K562 (cell line): ENCODE data around the gene CCT7. TPM values are rescaled to one million over a fixed set of nuclear protein-coding genes. Genes with fewer than 3 reads are reported as not detected.
A peak's percentile ranks its signal among the peaks of the same experiment; 100 is the strongest.

Source experiments
- E2F6 ChIP-seq, 2 experiments: IDR thresholded peaks; 2 replicates each; pipeline ENCODE4 v1.6.1; 2011; ENCODE audit warnings: borderline replicate concordance in 1 of 2, control low read depth in 1 of 2, low read depth in 1 of 2, low read length in 1 of 2, mild to moderate bottlenecking in 1 of 2, mixed read lengths in 1 of 2, moderate library complexity in 1 of 2; ENCODE audit not compliant: insufficient read depth in 1 of 2, insufficient read length in 1 of 2, poor library complexity in 1 of 2, severe bottlenecking in 1 of 2; ENCODE audit errors: extremely low read depth in 1 of 2
- HDAC1 ChIP-seq, 2 experiments: fragments of 450-650 bp; IDR thresholded peaks; 2 replicates each; pipeline ENCODE4 v1.6.1; 2016 to 2017; ENCODE audit warnings: inconsistent platforms in 1 of 2, mild to moderate bottlenecking in 1 of 2, moderate library complexity in 1 of 2
- MAZ ChIP-seq, 2 experiments: fragments of 450-650 bp in 1 of 2; sonication (generic) in 1 of 2; formaldehyde crosslinking; IDR thresholded peaks in 1 of 2; conservative IDR thresholded peaks in 1 of 2; 2 replicates each; pipeline versions ENCODE4 v1.4.0 to v1.5.0; 2020; ENCODE audit warnings: mild to moderate bottlenecking in 1 of 2, missing genetic modification reagents in 1 of 2
- NR3C1 ChIP-seq: sonication (generic); formaldehyde crosslinking; IDR thresholded peaks from 2 replicates; pipeline ENCODE4 v1.8.1; 2022; ENCODE audit warnings: missing genetic modification reagents
- PRMT5 ChIP-seq: sonication (generic); formaldehyde crosslinking; IDR thresholded peaks from 2 replicates; pipeline ENCODE4 v1.5.0; 2020; ENCODE audit warnings: missing genetic modification reagents
- RAD21 ChIP-seq, 2 experiments: fragments of 250-450 bp in 1 of 2; fragments of 450-650 bp in 1 of 2; sonication (Bioruptor Pico) in 1 of 2; formaldehyde crosslinking in 1 of 2; IDR thresholded peaks in 1 of 2; conservative IDR thresholded peaks in 1 of 2; 2 replicates each; pipeline versions ENCODE4 v1.4.0 to v1.8.0; 2020 to 2022; ENCODE audit warnings: mild to moderate bottlenecking in 2 of 2, moderate library complexity in 1 of 2
- UBTF ChIP-seq, 2 experiments: IDR thresholded peaks; 2 replicates each; pipeline ENCODE4 v1.6.1; 2012; ENCODE audit warnings: improper control_type of control experiment in 2 of 2, low read depth in 2 of 2, low read length in 2 of 2, borderline replicate concordance in 1 of 2
- ZNF121 ChIP-seq: sonication (generic); formaldehyde crosslinking; conservative IDR thresholded peaks from 2 replicates; pipeline ENCODE4 v1.8.0; 2022; ENCODE audit warnings: missing genetic modification reagents
- ZNF766 ChIP-seq: fragments of 200-800 bp; sonication (Bioruptor generic); conservative IDR thresholded peaks from 2 replicates; pipeline ENCODE4 v1.6.1; 2016; ENCODE audit warnings: missing genetic modification characterization, missing compliant biosample characterization
- polyA plus RNA-seq, 8 experiments: library from polyadenylated mRNA; depleted of rRNA in 4 of 8; stranded (reverse) in 5 of 8; unstranded in 3 of 8; fragments of >200 nt; fragmentation: Nextera tagmentation in 2 of 8; fragmentation: Illumina TruSeq in 1 of 8; extraction: Ambion mirVana in 2 of 8; extraction: Trizol in 1 of 8; gene quantifications; 2 replicates each; pipeline versions ENCODE4 v1.2.1 to v1.2.3, GENCODE V29; 2011 to 2014; ENCODE audit warnings: inconsistent platforms in 1 of 8, missing spikeins in 1 of 8
- total RNA-seq, 7 experiments: library from RNA; depleted of rRNA in 6 of 7; stranded (reverse); fragments of >200 nt in 6 of 7; fragmentation: Illumina TruSeq in 2 of 7; extraction: Trizol in 2 of 7; gene quantifications; 2 replicates each; pipeline versions ENCODE4 v1.2.1 to v1.2.3, GENCODE V29; 2011 to 2021; ENCODE audit warnings: low replicate concordance in 1 of 7
- TF ChIP-seq, protein P1 (sequence below): sonication (generic); formaldehyde crosslinking; IDR thresholded peaks from 2 replicates; pipeline ENCODE4 v1.8.0; 2022; ENCODE audit warnings: mild to moderate bottlenecking, missing genetic modification reagents
- TF ChIP-seq, protein P2 (sequence below): fragments of 450-650 bp; conservative IDR thresholded peaks from 2 replicates; pipeline ENCODE4 v1.6.1; 2016; ENCODE audit warnings: missing genetic modification characterization, low read depth, mild to moderate bottlenecking, control low read depth, missing compliant biosample characterization

Gene CCT7
- total and polyA plus RNA-seq, 9 of the 15 experiments (the other 6 are each of a cell fraction or from before 2014, with no cell fraction given), result 326 to 856 (median 638) TPM

GRCh38 chr2:73291093-73291460 is 57.0 kb downstream of the CCT7 start (continued):
- TF ChIP-seq UBTF (IDR thresholded peaks at IDR 0.05; ENCODE audit: borderline replicate concordance in 1 of 2, low read depth in 2 of 2, low read length in 2 of 2), result peak in 1 of 2 experiments; percentile 69; a peak in 1 of 4 replicates
- TF ChIP-seq, protein P1, sequence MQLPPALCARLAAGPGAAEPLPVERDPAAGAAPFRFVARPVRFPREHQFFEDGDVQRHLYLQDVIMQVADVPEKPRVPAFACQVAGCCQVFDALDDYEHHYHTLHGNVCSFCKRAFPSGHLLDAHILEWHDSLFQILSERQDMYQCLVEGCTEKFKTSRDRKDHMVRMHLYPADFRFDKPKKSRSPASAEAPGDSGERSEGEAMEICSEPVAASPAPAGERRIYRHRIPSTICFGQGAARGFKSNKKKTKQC, result peak; percentile 81; the same call in 1 of the 2 replicates
- 0 out of 4 replicates have a peak, but pooled peaks of 1 of the 2 experiments have one; percentile 23 for TF ChIP-seq HDAC1 (IDR thresholded peaks at IDR 0.05)
- TF ChIP-seq RAD21 (CRISPR knock-in tag; conservative IDR thresholded peaks at IDR 0.05 in 1 of 2, IDR thresholded peaks at IDR 0.05 in 1 of 2), result no peak
- TF ChIP-seq, protein P2, sequence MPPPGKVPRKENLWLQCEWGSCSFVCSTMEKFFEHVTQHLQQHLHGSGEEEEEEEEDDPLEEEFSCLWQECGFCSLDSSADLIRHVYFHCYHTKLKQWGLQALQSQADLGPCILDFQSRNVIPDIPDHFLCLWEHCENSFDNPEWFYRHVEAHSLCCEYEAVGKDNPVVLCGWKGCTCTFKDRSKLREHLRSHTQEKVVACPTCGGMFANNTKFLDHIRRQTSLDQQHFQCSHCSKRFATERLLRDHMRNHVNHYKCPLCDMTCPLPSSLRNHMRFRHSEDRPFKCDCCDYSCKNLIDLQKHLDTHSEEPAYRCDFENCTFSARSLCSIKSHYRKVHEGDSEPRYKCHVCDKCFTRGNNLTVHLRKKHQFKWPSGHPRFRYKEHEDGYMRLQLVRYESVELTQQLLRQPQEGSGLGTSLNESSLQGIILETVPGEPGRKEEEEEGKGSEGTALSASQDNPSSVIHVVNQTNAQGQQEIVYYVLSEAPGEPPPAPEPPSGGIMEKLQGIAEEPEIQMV (tag), result no peak
- 0 out of 2 replicates have a peak, but pooled peaks have one; percentile 23 for TF ChIP-seq ZNF766
- peak in 1 of 2 experiments; percentile 42; a peak in 1 of 4 replicates for TF ChIP-seq MAZ (CRISPR knock-in tag; conservative IDR thresholded peaks at IDR 0.05 in 1 of 2, IDR thresholded peaks at IDR 0.05 in 1 of 2)
- TF ChIP-seq PRMT5 (CRISPR knock-in tag), result peak; percentile 77; the same call in 1 of the 2 replicates
- TF ChIP-seq ZNF121 (CRISPR knock-in tag), result no peak
- TF ChIP-seq E2F6 (IDR thresholded peaks at IDR 0.05; ENCODE audit: borderline replicate concordance in 1 of 2, extremely low read depth in 1 of 2, insufficient read depth in 1 of 2, insufficient read length in 1 of 2, low read depth in 1 of 2, low read length in 1 of 2, poor library complexity in 1 of 2, severe bottlenecking in 1 of 2), result peak in 1 of 2 experiments; percentile 58
- TF ChIP-seq NR3C1 (CRISPR knock-in tag), result 0 out of 2 replicates have a peak, but pooled peaks have one; percentile 68
